ENCODE data around the gene INPP5A. TPM values are rescaled to one million over a fixed set of nuclear protein-coding genes. Genes with fewer than 3 reads are reported as not detected.

INPP5A gene
- total RNA-seq, 1 experiment from 2014 or later: 15.3 TPM

- no peak for DNase-seq (ENCODE audit: low read depth)
Measured at GRCh38 chr10:132628966-132629900, 91.6 kb downstream of the INPP5A start.

- no peak for DNase-seq (ENCODE audit: low read depth)
Measured at GRCh38 chr10:132630156-132630555, 92.6 kb downstream of the INPP5A start.

GRCh38 chr10:132630666-132631337, 93.2 kb downstream of the INPP5A start:
- no peak for DNase-seq (ENCODE audit: low read depth)

GRCh38 chr10:132631338-132631735, 93.8 kb downstream of the INPP5A start:
- DNase-seq (ENCODE audit: low read depth): no peak

GRCh38 chr10:132632091-132632561, 94.5 kb downstream of the INPP5A start:
- no peak for DNase-seq (ENCODE audit: low read depth)

- DNase-seq (ENCODE audit: low read depth): peak; percentile 4
Measured at GRCh38 chr10:132632851-132633684, 95.5 kb downstream of the INPP5A start.

GRCh38 chr10:132634241-132634946, 96.8 kb downstream of the INPP5A start:
- no peak for DNase-seq (ENCODE audit: low read depth)

GRCh38 chr10:132634947-132635271, 97.3 kb downstream of the INPP5A start:
- DNase-seq (ENCODE audit: low read depth): peak; percentile 12

GRCh38 chr10:132636358-132636757, 98.8 kb downstream of the INPP5A start:
- no peak for DNase-seq (ENCODE audit: low read depth)

GRCh38 chr10:132637477-132638129, 100.0 kb downstream of the INPP5A start:
- DNase-seq (ENCODE audit: low read depth): peak; percentile 64

GRCh38 chr10:132638130-132638515, 100.5 kb downstream of the INPP5A start:
- DNase-seq (ENCODE audit: low read depth): no peak

GRCh38 chr10:132639470-132639869, 101.9 kb downstream of the INPP5A start:
- DNase-seq (ENCODE audit: low read depth): no peak

- DNase-seq (ENCODE audit: low read depth): no peak
Measured at GRCh38 chr10:132640326-132641125, 102.9 kb downstream of the INPP5A start.

- no peak for DNase-seq (ENCODE audit: low read depth)
Measured at GRCh38 chr10:132641401-132641800, 103.8 kb downstream of the INPP5A start.

GRCh38 chr10:132641966-132642731, 104.6 kb downstream of the INPP5A start:
- no peak for DNase-seq (ENCODE audit: low read depth)

- DNase-seq (ENCODE audit: low read depth): no peak
Measured at GRCh38 chr10:132642732-132643008, 105.1 kb downstream of the INPP5A start.

GRCh38 chr10:132643709-132644526, 106.3 kb downstream of the INPP5A start:
- no peak for DNase-seq (ENCODE audit: low read depth)

GRCh38 chr10:132644527-132645246, 107.1 kb downstream of the INPP5A start:
- no peak for DNase-seq (ENCODE audit: low read depth)

Measured in M059J (cell line).